GM12872 (cell line): ENCODE data around the gene ZNHIT2.

Experiments used
- TF ChIP-seq, protein P1 (sequence below): IDR thresholded peaks from 3 replicates; pipeline ENCODE4 v1.5.1; 2011; ENCODE audit warnings: low read depth, mild to moderate bottlenecking, low read length, moderate library complexity; ENCODE audit not compliant: insufficient read depth

ZNHIT2 gene

DNA sequence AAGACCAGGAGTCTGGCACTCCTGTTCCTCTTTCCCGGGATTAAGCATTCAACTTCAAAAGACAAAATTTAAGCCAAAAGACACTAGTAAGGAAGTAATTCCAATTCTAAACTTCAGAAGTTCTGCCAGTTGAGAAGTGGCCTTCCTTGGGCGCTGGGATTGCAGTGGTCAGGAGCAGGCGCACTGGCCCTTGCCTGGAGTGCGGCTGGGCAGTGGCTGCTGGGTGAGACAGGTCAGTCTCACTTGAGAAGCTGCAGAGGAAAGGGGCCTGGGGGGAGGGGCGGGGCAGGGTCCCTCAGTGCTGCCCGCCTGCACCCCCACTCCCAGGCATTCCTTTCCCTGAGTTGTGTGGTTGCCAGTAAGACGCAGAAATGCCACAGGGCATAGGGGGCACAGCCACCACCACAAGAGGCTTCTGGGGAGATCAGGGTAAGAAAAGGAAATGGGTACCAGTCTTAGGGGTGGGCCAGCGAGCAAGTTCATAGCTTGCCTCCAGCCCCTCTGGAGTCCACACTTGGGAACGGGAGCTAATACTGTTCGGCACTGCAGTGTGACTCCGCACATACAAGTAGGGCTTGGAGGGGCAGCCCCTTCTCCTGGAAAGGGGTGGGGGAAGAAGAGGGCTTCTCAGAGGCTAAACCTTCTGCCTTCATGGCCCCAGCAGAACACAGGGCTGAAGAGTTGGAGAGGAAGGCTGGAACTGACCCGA lies 10.1 kb upstream of the ZNHIT2 start:
- TF ChIP-seq, protein P1, sequence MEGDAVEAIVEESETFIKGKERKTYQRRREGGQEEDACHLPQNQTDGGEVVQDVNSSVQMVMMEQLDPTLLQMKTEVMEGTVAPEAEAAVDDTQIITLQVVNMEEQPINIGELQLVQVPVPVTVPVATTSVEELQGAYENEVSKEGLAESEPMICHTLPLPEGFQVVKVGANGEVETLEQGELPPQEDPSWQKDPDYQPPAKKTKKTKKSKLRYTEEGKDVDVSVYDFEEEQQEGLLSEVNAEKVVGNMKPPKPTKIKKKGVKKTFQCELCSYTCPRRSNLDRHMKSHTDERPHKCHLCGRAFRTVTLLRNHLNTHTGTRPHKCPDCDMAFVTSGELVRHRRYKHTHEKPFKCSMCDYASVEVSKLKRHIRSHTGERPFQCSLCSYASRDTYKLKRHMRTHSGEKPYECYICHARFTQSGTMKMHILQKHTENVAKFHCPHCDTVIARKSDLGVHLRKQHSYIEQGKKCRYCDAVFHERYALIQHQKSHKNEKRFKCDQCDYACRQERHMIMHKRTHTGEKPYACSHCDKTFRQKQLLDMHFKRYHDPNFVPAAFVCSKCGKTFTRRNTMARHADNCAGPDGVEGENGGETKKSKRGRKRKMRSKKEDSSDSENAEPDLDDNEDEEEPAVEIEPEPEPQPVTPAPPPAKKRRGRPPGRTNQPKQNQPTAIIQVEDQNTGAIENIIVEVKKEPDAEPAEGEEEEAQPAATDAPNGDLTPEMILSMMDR: no peak

DNA sequence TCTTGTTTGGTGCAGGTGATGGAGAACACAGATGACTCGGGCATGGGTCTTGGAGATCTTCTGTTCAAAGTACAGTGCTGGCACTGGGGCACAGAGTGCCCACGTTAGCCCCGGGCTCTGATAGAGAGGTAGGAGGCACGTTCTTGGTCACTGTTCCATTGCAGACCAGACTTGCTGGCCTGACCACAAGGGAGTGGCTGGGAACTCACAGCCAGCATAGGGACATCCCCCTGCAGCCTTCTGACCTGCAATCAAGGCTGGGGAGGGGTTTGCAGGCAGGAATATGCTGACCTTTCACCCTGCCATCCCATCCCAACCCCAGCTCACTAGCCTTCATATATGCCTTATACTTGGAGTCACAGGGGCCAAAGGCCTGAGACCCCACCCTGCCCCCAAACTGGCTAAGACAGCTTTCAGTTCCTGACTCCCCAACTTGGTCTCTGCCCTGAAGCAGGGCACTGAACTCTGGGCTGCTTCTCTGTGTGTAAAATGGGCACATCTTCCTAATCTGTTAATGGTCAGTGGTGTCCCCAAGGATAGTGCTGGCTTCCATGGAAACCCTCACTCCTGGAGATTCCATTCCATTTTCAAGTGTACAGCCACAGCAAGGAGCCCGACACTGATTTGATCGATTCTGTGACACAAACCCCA lies 9.2 kb upstream of the ZNHIT2 start:
- TF ChIP-seq, protein P1: no peak

DNA sequence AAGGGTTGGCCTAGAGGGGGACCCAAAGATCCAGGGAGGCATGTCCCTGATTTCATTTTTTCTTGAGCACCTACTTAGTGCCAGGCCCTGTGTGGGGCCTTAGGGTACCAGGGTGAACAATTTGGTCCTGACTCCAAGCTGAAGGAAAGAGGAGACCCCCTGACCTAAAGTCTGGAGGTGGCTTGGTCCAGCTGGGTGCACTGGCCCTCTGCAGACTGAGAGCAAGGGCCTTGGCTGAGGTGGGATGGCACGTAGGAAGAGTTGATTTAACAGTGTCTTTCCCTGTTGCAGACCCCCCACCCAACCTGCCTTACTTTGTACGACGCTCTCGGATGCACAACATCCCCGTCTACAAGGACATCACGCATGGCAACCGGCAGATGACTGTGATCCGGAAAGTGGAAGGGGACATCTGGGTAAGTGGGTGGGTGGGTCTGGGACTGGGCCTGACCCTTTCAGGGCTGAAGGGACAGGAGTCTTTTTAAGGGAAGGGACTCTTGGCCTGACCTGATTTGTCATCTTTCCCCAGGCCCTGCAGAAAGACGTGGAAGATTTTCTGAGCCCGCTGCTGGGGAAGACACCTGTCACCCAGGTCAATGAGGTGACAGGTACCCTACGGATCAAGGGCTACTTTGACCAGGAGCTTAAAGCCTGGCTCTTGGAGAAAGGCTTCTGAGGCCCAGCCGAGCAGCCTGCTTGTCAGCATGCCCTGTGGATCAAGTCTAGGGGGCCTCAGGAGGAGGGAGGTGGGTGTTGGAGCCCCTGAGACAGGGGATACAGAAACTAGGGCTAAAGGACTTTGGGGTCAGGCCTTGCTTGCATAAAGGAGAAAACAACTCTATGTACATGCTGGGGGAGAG lies 7.9 kb upstream of the ZNHIT2 start:
- TF ChIP-seq, protein P1: no peak

DNA sequence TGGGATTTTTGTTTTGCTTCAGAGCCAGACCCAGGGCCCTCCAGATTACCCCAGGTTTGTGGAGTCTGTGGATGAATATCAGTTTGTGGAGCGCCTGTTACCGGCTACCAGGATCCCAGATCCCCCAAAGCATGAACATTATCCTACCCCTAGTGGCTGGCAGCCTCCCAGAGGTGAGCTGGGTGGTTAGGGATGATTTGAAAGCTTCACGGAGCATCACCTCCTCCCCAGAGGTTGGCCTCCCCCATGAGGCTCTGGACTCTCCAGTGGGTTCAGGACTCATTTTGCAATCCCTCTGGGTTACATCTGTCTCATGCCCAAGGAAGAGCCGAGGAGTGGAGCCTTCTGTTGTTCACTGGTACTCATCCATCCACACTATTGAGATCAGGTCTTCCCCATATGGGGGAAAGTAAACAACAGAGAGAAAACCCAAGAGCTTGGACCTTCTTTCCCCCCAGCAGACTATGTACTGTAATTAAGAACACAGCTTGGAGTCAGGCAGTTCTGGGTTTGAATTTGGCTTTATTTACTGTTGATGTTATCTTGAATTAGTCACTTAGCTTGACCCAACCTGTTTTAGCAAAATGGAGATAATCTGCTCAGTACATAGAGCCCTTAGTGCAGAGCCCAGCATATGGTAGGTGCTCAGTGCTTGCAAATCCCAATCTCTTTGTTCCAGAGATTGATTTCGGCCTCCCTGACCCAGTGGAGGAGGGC lies 7.1 kb upstream of the ZNHIT2 start:
- TF ChIP-seq, protein P1: no peak

DNA sequence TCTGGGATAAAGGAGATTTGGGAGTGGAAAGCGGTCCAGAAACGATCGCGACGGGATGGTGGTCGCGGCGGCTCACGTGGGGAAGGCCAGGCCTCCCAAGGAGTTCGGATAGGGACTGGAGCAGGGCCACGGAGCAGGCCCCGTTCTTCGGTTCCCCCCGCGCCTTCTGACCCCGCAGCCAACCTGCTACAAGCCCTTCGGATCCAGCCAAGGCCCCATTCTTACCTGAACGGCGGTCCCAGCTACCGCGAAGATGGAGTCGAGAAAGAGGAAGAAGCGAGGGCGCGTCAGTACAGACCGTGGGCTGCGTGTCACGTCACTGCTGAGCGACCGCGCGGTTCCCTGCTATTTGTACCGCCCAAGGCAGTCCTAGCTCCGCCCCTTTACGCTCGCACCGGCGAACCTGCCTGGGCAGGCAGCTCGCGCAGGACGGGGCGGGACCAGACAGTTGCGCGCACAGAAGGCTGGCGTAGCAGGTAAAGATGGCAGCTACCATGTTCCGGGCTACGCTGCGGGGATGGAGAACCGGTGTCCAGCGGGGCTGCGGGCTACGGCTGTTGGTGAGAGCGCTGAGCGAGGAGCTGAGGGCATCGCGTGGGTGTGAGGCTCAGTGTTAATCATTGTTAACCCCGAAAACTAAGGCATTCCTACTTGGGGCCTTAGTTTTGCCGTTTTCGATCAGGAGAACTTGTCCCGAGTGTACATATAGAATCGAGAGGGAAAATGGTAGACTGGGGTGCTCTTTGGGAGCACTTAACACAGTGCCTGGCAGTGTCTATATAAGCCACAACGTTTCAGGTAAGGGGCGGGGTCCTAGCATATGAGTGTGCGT lies 4.6 kb upstream of the ZNHIT2 start, which contains the start of the genes FAU and MRPL49:
Gene FAU (minus strand): TSS at position 270 of the 832 bp plus-strand sequence. CDS start 321 bp downstream, outside the sequence.
Gene MRPL49 (plus strand): TSS at position 457 of the 832 bp plus-strand sequence. CDS start 26 bp downstream, at position 483.
- TF ChIP-seq, protein P1: no peak

DNA sequence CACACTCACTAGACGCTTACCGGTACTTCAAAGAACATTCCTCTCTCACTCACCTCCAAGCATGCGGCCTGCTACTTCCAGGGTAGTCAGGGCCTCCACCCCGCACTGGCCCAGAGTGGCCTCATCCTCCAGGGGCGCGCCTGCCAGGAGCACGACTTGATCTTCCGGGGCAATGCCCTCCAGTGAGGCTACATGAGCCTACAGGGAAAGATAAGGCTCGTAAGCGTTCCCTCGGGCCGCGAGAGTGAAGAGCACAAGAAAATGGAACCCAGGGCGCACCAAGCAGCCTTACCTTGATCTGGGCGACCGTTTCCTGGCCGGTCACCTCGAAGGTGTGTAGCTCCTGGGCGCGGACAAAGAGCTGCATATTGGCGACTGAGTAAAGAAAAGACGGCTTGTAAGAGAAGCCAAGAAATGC lies 4.0 kb upstream of the ZNHIT2 start:
- TF ChIP-seq, protein P1: no peak
